NCI-H524 treated with DMSO at 0.1 percent for 48 hours (cell line): ENCODE results near the gene C1R.

Experiments used
- DNase-seq: peaks from one replicate; lab custom pipeline; 2025; lab: John Stamatoyannopoulos, UW

Gene C1R

DNA sequence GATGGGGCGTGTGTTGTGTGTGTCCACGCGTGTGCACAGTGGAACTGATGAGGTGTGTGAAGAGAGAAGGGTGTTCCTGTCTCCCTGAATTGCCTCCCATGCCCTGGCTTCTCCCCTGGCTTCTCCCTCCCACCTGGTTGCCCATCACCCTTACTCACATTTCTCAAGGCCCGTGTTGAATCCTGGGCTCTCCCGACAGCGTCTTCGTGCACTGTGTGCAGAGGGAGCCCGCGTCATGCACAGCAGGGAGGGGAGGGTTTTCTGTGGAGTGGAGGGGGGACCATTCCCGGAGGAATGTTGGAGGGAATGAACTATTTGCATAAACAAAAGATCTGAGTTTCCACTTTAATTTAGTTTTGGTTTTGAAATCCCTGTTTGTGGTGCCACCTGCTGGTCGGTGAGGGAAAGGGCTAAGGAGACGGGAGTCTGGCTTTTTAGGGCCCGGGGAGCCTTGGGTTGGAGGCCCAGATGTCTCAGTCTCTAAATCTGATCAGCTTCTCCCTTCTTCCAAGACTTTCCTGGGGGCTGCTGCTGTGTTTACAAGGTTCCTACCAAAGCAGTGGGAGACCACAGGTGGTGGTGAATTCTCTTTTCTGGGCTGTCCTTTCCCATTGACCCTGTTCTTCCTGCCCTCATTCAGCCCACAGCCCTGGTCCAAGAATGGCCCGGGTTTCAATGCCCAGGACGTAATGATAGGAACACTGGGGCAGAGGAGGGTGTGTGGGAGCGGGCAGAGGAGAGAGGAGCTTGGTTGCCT is at the start of gene C1R:
TSS of gene C1R (minus strand) at position 217 of the 757 bp plus-strand sequence. CDS start at position 160, 57 bp downstream.
- DNase-seq: no peak

DNA sequence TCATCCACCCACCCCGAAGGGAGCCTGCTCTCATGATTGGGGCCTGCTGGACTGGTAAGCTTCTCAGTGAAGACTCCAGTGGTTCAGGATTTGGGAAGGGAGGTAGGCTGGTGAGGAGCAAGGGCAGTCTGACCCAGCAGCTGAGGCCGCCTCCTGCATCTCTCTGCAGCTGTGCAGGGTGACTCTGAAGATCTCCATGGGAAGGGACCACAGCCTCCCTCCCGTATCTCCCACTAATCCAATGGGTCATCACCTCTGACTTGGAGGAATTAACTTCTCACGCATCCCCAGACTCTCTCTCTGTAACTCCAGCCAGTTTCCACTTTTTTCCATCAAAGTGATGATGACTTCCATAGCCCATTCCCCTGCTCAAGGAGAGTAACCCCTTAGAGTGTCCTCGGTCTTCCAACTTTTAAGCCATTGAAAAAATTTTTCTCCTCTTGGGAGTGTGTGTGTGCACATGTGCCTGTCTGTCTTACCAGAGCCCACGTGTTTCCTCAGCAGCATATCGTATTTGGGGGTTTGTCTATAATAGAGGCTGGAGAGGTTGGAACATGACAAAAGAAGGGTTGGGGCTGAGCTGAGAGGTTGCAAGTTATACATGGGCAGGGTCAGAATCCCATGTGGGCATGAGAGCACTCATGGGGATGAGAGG is 49.2 kb upstream of the C1R start:
- no peak for DNase-seq

DNA sequence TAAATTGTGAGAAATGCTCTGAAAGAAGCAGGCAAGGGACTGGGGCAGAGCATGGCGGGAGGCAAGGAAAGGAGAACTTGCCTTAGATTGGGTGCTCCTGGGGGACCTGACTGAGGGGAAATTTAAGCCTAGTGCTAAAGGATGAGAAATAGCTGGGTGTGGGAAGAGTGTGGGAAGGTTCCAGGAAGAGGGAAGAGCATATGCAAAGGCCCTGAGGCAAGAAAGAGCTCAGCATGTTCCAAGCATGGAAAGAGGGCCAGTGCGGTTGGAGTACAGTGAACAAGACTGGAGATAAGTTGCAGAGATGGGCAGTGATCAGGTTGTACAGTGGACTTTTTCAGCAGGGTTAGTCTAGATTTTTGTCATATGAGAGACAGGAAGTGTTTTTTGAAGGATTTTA is 47.0 kb upstream of the C1R start:
- no peak for DNase-seq

DNA sequence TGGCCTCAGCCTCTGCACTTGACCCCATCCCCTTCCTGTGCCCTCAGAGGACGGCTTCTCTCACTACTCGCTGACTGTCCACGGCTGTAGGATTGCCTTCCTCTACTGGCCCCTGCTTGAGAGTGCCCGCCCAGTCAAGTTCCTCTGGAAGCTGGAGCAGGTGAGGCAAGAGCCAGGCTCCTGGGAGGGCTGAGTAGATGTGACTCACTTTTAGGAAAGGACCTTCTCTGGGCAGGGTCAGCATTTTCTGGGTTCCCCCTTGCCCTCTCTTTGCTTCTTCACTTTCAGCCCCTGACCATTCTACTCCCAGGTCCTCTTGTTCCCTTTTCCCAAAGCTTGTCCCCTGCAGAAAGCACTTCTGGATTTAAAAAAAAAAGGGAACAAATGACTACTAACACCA is 45.7 kb upstream of the C1R start:
- no peak for DNase-seq

DNA sequence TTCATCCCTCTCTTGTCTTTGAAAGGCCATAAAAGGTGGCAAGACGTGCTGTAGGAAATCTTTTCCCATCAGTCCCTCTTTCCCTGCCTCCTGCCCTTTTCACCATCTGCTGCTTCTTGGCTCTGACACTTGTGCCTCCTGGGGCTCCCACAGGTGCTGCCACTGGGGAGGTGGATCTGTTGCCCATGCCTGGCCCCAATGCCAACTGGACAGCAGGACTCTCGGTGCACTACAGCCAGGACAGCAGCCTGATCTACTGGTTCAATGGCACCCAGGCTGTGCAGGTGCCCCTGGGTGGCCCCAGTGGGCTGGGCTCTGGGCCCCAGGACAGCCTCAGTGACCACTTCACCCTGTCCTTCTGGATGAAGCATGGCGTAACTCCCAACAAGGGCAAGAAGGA is 44.4 kb upstream of the C1R start:
- DNase-seq: no peak

DNA sequence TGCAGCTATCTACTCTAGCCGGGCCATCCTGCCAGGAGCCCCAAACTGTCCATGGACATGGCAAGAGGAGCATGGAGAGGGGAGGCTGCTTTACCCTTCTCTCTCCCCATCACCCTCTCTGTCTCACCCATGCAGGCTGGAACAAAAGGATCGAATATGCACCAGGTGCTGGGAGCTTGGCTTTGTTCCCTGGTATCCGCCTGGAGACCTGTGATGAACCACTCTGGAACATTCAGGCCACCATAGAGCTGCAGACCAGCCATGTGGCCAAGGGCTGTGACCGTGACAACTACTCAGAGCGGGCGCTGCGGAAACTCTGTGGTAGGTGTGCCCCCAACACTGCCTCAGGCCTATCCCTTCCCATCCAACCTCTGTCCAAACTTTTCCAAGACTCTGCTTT is 43.8 kb upstream of the C1R start:
- no peak for DNase-seq

DNA sequence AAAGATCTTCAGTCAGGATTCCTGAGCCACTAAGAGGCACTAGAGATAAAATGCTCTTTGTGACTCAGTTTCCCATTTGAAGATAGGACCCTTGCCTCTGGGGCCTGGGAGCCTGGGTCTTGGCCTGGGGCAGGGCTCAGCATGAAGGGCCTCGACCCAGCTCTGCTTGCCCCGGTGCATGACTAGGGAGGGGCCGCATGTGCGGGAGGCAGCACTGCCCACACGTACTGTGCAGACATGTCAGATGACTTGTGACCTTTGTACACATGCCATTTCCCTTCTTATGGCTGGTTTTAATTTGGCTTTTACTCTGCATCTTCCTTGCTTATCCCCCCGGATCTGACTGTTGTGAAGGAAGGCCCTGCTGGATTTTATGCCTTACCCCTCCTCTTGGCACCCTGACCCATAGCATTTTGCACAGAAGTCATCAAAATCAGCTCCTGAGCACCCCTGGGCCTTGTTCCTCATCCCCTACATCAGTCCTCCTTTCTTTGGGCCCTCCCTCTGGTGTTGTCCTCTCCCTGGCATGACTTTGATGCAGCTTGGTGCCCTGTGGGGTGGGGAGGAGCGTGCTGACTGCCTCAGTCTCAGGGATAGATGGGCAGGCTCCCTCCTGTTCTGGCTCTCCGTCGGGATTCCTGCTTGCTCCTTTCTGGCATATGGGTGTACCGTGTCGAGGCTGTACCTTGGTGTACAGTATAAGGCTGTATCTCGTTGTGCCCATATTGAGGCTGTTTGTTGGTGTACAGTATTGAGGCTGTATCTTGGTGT is 42.3 kb upstream of the C1R start:
- DNase-seq: no peak

DNA sequence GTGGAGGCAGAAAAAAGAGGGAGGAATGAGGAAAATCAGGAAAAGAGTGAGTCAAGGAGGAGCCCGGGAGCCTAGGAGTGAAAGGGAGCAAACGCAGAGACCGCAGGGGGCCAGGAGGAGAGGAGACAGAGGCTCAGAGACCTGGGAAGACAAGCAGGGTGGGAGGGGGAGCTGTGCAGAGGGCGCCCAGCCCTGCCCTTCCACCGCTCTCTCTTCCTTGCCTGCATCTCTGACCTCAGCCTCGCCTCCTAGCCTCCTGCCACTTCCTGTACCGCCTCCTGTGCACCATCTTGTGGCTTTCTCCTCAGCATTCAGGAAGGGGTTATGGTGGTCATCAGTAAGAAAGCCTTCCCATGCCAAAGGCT is 39.2 kb upstream of the C1R start:
- DNase-seq: no peak

DNA sequence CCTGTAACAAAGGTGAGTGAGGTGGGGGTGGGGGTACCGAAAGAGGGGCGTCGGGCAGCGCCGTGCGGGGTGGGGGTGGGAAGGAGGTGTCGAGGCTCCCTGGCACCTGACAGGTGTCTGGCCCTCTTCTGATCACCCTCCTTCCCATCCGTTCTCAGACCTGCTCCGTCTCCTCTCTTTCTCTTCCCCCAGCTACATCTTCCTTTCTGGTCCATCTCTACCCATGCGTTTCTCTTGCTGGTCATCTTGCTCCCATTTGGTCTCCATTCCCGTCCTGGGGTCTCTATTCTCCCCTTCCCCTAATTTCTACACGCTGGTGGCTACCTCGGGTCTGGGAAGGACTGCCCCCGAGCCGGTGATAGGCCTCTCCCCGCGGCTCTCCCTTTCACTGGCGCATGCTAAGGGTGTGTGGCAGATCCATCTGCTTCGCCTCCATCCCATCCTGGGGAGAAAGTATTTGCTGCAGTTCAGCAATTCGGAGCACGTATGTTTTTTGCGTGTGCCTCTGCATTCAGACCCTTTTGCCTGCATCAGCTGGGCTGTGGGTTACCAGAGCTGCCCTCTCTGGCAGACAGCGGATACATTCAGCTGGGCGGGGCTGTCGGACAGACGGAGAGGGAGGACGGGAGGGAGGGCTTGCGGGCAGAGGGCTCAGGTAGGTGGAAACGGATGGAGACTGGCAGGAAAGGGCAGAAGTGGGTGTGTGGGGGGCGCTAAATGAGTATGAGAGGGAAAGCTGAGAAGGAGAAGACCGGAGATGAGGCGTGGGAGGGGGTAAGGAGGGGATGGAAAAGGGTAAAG is 38.7 kb upstream of the C1R start:
- no peak for DNase-seq

DNA sequence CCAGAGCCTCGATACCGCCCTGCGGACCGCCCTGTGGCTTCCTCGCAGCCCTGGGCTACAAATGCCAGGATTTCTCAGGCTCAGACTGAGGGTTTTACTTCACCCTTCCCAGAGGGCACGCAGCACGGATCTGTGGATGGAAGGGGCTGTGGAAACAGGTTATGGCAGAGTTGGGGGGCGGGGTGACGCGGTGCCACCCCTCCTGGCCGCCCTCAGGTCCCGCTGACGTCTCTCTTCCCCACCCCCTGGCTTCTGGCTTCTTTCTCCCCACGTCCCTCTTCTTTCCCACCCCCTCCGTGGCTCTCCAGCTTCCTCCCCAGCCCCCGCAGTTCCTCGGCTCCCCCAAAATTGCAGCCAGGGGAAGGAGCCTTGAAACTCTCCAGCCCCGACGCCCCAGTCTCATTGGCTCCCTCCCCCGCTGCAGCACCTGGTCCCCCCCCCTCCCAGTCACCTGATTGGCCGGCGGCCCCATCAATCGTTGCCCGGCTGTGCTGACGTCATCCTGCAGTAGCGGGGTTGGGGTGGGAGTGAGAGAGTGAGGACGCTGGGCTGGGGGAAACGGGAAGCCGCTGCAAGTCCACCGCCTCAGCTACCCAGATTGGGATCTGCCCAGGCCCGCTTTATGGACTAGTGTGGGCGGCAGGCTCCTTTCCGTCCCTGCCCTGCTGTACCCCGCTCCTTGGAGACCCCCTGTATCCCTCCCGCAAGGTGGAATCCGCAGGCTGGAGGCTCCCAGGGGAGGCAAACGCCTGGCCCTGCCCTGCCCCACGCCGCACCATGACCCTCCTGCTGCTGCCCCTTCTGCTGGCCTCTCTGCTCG is 37.8 kb upstream of the C1R start, which contains the start of gene CLSTN3:
TSS of gene CLSTN3 (plus strand) at position 500 of the 820 bp plus-strand sequence. CDS start at position 778, 278 bp downstream.
- no peak for DNase-seq

DNA sequence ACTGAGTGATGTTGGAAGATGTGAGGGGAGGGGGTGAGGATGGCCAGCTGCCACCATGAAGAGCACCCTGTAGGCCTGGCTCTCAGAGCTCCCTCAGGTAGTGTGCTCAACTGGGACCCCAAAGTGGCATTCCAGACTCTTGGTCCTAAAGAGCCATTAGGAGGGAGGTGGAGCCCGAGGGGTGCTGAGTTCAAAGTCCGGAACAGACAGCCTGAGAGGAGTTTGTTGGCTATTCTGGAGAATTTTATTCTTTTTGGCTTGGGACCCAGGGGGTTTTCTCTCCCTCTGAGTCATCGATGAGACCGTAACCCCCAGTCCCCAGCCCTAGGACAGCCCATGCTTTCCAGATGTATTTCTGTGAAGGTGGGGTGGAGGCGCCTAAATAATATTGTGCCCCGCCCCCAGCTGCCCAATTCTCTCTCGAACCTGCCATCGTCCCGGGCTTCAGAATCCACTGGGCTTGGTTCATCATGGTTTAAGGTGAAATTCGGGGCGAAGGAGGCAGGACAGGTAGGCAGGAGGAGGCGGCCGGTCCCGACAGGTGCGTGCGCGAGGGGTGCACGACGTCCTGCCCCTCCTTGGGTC is 37.1 kb upstream of the C1R start:
- DNase-seq: no peak

DNA sequence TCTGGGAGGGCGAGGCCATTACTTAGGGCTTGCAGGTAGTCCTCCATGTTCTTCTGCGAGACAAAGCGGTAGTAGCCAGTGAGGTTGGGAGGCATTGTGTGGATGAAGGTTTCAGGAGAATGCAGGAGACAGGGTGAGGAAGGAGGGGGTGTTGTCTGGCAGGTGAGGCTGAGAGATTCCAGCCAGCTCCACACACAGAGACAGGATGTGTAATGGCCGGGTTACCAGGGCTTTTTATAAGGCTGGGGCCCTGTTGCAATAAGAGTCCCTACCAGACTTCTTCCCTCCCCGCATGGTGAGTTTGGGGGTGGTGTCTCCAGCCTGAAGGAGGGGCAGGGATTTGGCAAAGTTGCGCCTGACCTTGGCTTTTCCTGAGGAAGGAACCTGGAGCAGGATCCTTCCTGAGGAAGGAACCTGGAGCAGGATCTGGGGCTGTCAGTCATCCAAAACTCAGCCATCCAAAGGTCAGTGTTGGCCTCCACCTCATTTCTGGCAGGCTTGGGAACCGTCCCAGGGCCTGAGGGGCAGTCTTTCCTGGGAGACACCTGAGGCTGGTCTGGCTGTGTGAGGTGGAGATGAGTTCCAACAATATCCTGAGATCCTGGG is 36.5 kb upstream of the C1R start, which contains the start of gene RBP5:
TSS of gene RBP5 (minus strand) at position 209 of the 606 bp plus-strand sequence. CDS start at position 95, 114 bp downstream.
- no peak for DNase-seq

DNA sequence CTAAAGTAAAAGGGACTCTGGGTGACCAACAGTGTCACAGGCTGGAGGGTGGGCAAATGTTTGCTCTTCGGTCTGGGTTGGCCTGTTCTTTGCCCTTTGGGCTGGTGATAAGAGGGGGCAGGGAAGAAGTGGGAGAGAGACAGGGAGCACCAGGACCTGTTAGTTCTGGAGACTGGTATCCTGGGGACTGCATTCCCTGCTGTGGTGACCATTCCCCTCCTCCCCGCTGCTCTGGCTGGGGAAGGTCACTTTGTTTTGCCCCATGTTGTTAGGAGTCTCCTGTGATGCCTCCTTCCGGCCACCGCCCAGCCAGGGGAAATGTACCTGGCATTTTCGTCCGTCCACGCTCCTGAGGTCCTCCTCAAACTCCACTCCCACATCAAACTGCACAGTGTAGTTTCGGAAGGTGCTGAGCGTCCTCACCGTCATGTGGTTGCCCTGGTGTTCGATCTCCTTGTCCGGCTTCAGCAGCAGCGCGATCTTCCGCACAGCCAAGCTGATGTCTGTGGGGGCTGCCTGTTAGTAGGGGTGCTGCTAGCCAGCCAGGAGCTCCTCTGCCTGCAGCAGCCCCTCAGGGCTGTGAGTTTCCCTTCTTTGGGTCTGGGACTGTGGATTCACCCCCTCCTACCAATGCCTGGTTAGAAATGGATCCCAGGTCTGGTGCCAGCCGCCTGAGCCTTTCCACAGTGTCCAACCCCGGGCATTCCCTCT is 35.8 kb upstream of the C1R start:
- no peak for DNase-seq

DNA sequence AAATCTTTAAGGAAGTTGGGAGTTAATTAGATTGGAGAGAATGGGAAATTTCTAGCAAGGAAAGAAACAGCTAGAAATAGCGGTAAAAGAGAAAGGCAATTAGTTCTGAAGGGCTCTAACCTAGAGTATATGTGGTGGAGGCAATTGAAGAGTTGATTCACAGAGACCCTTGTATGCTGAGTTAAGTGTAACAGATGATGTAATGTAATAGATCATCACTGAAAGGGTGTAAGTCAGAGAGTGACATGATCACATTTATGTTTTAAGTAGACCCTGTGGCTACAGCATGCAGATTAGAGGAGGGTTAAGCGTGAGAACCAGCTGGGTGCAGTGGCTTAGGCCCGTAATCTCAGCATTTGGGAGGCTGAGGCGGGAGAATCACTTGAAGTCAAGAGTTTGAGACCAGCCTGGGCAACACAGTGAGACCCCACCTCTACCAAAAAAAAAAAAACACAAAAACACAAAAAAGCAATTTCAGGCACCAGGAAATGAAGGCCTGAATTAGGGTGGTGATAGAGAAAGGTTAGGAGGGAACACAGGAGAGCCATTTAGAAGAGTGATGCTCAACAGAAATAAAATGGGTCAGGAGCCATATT is 33.5 kb upstream of the C1R start:
- DNase-seq: no peak

DNA sequence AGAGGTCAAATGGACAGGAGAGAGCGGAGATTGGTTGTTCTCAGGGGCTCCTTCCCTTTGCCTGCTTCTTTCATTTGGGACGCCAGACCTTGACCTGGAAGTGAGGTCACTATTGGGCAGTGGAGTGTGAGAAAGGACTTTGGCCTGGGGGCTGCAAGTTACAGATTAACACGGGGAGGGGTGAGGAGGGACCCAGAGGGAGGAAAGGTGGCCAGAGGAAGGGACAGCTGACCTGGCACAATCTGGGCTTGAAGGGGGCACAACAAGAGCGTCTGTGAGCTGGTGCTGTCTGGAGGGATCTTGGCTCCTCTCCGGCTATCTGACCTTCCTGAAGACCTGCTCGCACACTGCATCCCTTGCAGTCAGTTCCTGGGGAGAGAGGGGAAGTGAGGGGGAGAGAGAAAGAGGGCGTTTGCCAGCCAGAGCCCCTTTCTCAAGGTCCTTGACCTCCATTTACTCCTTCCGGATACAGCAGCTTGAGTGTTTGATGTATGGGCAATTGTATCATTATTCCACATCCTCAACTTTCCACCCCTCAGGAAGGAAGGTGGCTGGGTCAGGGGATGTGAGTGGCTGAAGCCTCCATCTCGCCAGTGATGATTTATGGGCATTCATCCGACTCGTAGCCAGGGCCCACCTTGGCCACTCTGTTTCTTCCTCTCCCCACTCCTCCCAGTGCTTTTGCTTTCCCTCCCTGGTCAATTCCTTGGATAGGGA is 31.7 kb upstream of the C1R start:
- DNase-seq: no peak

DNA sequence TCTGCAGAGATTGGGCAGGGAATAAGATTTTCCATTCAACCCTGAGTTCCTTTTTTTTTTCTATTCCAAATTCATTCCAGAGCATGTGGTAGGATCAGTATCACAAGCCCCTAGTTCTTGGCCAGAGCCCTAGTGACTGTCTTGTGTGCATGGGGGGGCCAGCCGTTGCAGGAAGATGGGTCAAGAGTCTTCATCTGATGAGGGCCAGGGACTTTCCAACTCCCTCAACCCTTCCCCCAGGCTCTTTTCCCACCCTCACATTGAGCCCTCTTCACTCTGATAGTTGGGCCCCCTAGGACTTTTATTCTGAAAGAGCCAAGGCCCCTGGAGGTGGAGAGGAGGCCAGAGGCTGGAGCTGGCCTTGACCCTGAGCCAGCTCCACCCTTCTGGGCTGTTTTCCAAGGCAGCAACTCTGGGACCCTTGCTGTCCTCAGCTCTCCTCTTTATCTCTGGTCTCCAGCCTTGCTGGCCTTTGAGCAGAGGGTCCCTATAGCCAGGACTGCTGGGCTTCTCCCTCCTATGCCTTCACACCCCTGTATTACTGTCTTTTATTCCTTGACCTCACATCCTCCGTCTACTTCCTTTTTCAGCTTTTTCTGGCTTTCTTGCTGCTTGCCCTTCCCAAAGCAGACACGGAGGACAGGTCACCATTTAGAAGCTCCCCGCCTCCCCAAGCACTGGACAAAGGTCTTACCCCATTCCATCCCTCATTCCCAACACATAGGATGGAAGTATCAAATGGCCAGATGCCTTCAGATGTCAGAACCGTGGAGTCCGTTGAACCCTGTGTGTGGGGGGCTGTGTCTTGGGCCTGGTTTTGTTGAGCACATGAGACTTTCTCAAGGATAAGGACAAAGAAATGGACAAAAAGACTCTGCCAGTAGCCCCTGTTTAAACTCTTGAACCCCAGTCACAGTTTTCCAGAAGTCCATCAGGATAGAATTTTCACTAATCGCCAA is 30.8 kb upstream of the C1R start:
- no peak for DNase-seq

DNA sequence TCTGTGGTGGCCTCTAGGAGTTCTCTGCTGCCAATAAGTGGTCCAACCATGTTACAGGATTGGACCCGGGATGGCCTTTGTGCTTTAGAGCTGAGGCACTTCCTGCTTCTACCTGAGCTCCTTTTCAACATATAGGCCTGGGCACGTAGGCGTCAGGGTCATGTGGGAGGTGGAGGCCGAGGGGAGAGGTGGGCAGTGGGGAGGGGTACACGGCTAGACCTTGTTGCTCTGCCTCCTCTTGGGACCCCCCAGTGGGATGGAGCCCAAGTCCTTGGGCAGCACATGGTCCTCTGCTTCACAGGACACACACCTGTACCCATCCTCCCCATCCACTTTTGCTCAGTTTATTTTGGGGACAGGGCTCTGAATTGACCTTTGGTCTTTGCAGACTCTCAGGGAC is 29.1 kb upstream of the C1R start:
- no peak for DNase-seq
